OCI-LY3 (cell line): ENCODE data around the gene NT5DC1.

ENCODE experiments used
- CTCF ChIP-seq: fragments of 200-600, 300-600 bp; sonication (generic); IDR thresholded peaks from 2 replicates; pipeline ENCODE4 v1.5.1; 2014; ENCODE audit warnings: antibody characterized with exemption, low read length, low read depth
- EZH2phosphoT487 ChIP-seq: fragments of 200-600 bp; shearing (Covaris generic); IDR thresholded peaks from 2 replicates; pipeline ENCODE4 v1.6.1; 2018; ENCODE audit warnings: antibody characterized with exemption, mixed run types, low read depth

DNA sequence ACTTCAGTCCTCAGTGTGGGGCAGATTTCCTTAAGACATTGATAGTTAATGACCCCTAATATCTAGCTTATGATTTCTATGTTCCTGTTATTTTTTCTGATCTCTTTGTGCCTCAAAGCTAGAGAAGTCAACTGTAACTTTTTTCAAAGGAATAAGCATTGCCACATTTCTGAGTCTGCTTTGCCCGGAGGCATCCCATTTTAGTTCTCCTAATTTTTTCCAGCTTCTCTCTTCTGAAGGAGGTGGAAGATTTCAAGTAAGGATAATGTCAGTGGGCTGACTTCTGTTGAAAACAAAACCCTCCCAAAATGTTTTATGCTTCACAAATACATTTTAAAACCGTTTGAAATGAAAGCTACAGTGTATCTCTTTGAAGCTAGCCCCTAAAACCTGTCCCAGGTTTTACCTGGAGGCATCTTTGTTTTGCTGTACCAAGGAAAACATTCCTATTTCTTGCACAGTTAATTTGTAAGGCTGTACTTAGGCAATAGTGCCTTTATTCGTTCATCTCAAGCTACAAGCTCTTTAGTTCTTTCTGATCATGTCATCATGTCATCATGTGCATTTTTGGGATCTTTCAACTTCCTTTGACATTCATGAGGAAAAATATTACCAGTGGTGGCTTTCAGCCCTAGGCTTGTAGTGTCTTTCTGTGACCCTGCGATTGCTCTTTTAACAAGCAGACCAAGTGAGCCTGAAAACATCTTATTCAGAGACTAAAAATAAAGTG is 107.6 kb downstream of the NT5DC1 start:
- TF ChIP-seq CTCF (no peak), EZH2phosphoT487 (no peak)
